IPS-NIHi7 (cell line): ENCODE measurements around the gene DAO.

Experiments
- DNase-seq: peaks from one replicate; pipeline ENCODE4 v3.0.0; 2012; ENCODE audit warnings: mixed read lengths; ENCODE audit errors: extremely low spot score

DAO gene

DNA sequence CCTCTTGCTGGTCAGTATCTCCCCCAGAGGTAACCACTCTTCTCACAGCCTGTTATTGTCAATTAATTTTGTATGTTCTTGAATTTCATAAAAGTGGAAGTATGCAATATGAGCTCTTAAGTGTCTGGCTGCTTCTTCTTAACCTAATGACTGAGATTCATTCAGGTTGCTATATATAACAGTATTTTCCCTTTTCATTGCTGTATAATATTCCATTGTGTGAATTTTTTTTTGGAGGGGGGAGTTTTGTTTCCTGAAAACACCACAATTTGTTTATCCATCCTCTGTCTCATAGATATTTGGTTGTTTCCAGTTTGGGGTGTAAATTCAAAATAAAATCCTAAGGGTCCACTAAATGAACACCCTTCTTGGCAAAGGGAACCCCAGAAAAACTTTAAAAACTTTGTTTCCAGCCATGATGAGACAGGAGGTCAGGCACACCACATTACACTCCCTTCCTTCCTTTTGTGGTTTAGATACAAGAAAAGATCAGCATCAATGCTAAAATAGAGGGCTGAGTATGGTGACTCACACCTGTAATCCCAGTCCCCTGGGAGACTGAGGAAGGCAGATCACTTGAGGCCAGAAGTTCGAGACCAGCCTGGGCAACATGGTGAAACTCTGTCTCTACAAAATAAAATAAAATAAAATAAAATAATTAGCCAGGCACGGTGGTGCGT is 4.1 kb upstream of the DAO start:
- DNase-seq: no peak

DNA sequence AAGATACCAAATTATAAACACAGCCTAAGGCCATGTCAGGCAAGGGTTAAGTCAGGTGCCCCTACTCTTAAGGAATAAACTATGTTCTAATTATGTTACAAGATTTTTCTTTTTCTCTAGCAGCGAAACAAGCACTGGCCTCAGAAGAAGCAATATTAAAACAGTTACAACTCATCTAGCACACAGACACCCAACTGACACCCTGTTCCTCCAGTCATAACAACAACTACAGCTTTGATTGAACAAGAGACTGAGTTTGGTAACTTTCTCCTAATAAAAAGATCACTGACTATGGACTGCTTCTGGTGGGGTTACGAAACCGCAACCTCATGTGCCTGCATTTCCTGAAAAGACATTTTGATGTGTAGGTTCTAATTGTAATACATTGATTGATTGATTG is 3.3 kb upstream of the DAO start:
- DNase-seq: no peak

DNA sequence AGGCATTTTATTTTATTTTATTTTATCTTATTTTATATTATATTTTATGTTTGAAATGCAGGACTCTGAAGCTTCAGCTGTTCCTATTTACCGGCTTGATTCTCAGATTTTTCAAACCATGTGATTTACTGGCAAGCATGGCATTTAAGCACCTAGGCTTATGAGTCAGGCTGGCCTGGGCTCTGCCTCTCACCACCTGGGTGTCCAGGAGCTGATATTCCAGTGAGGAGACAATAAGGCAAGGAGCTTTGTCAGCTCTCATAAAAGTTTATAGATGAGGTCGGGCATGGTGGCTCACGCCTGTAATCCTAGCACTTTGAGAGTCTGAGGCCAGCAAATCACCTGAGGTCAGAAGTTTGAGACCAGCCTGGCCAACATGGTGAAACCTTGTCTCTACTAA is 2.1 kb downstream of the DAO start:
- DNase-seq: no peak

DNA sequence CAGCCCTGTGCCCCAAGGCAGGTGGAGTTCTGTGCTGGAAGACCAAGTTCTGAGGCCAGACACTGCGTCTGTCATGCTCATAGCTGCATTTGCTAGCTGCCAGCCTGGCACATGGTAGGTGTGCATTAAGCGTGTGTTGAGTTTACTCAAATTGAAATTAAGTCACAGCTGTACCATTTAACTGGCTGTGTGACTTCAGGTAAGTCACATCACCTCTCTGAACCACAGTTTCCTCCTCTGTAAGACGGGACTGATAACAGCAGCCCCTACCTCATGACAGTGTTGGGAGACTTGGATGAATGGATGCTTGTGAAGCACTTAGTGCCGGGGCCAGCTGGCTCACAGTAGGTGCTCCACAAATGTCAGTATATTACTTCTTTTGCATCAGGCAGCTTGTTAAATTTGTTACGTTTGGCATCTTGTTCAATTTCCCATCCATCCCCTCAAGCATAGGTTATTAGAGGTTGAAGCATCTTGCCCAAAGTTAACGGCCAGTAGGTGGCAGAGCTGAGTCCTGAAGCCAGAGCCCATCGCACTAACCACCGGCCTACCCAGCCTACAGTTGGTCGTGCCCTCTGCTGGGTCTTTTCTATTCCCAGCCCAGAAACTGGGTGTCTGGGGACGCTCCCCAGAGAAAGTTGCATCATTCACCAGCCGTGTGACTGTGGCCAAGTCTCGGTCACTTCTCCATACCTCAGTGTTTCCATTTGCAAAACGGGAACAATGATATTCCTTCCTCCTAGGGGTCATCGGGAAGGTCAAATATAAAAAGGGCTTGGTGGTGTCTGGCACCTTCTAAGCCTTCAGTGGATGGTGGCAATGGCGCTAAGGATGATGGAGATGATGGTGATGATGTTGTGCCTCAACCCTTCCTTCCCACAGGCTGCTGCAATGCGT is 4.5 kb downstream of the DAO start:
- peak; percentile 76 for DNase-seq

DNA sequence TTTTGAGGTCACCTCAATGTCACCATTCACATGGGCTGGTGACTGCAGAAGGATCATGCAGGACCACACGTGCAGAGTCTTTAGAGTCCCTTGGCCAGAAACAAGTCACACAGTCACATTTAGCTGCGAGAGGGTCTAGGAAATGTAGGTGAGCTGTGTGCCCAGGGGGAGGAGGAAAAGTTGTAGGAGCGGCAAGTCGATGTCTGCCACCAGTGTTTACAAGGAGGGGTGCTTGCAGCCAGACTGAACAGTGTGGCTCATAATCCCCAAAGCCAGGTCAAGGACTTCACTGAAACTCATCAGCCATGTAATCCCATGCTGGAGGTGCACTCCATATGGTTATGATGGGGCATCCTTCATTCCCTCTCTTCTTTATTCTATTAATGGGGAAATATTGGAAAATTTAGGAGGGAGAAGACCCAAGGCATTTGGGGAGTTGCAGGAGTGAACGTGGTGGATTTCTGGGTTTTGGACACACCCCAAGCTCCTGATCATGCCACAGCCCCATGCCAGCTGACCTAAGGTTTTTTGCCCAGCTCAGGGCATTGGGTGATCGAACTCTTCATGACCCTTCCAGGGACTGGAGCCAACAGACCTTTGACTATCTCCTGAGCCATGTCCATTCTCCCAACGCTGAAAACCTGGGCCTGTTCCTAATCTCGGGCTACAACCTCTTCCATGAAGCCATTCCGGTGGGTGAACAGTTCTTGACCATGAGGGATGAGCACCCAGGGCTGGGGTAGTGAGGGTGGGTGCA is 7.2 kb downstream of the DAO start:
- no peak for DNase-seq

DNA sequence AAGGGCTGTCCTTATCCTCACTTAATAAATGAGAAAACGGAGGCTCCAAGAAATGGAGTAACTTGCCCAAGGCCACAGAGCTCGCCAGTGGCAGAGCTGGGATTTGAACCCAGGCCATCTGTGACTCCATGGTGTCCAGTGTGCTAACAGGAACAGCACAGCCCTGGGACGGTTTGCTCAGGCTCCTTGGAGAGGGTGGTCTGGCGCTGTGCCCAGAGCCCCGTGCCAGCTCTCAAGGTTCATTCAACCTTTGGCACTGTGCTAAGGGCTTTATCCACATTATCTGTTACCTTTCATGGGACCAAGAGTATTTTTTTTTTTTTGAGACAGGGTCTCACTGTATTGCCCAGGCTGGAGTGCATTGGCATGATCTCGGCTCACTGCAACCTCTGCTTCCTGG is 8.1 kb downstream of the DAO start:
- no peak for DNase-seq

DNA sequence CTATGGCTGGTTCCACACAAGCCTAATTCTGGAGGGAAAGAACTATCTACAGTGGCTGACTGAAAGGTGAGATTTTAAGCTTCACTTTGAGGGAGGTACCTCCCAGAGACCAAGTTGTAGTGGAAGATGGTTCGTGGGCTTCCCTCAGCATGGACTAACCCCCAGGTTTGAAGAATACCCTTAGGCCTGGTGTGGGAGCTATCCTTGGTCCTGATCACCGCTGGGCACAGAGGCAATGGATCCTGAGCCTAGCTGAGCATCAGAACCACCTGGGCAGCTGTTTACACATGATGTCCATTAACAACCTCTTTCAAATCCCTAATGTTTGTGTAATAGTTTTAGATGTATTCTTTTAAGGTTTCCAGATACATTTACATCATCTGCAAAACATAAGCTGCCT is 10.3 kb downstream of the DAO start:
- peak; percentile 71 for DNase-seq

DNA sequence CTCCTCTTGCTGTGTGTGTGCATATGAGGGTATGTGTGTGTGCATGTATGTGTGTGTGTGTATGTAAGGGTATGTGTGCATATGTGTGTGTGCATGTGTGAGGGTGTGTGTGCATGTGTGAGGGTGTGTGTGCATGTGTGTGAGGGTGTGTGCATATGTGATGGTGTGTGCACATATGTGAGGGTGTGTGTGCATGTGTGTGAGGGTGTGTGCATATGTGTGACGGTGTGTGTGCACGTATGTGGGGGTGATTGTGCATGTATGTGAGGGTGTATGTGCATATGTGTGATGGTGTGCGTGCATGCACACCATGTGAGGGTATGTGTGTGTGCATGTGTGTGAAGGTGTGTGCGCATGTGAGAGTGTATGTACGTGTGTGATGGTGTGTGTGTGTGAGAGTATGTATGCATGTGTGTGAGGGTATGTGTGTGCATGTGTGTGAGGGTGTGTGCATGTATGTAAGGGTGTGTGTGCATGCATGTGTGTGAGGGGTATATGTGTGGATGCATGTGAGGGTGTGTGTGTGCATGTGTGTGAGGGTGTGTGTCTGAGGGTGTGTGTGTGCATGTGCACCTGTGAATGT is 15.4 kb downstream of the DAO start:
- no peak for DNase-seq

DNA sequence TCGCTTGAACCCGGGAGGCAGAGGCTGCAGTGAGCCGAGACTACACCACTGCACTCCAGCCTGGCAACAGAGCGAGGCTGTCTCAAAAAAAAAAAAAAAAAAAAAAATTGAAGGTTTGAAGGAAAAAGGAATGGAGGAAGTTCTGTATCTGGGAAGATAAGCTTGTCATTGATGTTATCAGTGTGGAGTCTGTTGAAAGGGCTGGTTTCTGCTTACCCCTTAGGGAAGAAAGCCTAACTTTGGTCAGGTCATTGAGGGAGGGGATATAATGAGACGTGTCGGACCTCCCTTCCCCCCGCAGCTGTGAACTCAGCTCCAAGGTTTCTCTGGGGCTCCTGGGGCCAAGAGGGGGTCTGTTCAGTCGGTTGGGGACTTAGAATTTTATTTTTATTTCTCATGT is 16.4 kb downstream of the DAO start:
- no peak for DNase-seq

DNA sequence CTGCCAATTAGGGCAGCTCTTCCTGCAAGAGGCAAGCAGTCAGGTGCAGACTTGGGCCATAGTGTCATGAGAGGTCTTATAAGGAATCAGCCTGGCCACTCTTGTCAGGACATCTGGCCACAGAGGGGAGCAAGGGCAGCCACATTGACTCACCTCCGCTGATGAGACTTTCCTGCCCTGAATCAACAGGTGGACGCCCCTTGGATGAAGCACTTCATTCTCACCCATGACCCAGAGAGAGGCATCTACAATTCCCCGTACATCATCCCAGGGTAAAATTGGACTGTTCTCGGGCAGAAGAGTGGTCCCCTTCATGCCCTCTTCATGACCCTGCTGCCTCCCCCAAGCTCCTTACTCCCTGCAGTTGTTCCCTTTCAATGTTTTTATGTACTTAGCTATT is 16.9 kb downstream of the DAO start:
- DNase-seq: no peak

DNA sequence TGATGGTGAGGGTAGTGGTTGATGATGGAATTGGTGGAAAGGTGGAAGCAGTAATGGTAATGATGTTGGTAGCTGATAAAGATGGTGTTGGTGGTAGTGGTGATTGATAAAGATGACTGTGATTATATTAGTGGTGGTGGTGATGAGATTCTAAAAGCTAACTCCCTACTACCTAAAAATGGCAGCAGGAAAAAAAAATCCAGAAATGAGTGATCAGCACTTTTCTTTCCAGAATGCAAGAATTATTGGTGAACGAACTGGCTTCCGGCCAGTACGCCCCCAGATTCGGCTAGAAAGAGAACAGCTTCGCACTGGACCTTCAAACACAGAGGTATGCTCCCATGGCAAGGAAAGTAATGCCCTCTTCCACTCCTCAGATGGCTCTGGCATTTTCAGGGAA is 19.3 kb downstream of the DAO start:
- no peak for DNase-seq

DNA sequence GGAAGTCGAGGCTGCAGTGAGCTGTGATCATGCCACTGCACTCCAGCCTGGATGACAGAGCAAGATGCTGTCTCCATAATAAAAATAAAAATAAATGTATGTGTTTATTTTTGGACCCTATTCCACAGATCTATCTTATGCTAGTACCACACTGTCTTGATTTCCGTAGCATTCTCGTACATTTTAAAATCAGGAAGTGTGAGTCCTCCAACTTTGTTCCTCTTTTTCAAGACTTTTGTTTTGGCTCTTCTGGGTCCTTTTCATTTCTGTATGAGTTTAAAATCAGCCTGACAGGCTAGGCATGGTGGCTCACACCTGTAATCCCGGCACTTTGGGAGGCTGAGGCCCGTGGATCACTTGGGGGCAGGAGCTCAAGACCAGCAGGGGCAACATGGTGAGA is 25.8 kb downstream of the DAO start:
- no peak for DNase-seq

DNA sequence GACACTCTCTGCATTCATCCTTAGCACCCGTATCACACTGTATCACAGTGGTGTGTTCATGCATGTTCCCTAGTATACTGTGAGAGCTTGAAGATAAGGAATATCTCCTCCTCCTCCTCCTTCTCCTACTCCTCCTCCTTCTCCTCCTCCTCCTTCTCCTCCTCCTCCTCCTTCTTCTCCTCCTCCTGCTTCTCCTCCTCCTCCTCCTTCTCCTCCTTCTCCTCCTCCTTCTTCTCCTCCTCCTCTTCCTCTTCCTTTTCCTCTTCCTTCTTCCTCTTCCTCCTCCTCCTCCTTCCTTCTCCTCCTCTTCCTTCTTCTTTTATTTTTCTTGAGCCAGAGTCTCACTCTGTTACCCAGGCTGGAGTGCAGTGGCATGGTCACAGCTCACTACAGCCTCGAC is 27.1 kb downstream of the DAO start:
- DNase-seq: no peak

DNA sequence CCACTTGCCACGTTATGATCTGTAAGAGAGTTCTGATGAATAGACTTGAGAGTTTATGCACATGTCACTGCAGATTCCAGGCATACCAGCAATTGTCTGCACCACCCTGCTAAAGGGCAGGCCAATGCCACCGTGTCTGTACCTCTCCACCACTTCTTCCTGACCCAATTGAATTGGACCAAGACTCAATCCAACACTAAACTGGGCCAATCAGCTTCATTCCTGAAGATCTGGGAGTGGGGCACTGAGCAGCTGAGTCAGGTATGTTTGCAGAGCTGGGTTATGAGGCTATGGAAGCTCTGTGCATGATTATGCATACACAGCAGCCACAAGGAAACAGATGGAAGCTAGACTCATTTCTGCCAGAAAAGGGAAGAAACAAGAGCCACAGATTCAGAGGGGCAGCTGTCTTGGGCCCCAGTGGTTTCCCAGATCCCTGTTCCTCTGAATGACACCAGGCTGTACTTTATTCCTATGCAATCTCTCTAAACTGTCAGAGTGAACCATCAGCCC is 28.0 kb downstream of the DAO start:
- DNase-seq: no peak

DNA sequence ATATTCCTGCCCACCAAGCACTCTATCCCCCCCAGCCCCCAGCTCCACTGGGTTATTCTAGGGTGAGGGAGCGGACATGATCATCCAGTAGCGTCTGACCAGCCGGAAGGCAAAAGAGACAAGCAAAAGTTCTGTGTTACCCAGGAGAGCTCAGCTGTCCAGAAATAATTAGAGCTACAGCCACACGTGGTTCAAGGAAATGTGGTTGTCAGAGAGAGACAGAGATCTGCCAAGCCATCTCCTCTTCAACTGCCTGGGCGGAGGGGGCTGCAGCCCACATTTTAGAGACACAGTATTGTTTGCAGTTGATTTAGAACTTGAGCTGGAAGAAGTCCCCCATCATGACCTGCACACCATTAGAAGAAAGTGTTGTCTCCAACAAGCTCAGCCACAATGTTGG is 30.4 kb downstream of the DAO start:
- no peak for DNase-seq

DNA sequence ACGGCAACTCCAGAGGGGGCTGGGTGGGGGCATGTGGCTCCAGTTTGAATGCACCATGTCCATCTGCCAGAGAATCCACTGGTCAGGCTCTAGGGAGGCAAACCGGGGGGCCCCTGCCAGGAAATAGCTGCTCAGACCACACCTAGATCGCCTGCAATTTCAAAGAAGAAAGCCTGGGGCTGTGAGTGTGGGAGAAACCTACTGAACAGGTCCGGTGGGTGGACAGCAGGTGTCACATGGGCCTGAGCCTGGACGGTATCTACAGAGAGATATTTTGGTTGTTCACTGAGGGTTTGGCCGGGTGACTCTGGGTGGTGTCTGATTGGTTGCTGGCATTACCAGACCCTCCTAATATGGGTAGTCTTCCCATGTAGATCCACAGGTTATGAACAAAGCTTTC is 32.0 kb downstream of the DAO start:
- no peak for DNase-seq

DNA sequence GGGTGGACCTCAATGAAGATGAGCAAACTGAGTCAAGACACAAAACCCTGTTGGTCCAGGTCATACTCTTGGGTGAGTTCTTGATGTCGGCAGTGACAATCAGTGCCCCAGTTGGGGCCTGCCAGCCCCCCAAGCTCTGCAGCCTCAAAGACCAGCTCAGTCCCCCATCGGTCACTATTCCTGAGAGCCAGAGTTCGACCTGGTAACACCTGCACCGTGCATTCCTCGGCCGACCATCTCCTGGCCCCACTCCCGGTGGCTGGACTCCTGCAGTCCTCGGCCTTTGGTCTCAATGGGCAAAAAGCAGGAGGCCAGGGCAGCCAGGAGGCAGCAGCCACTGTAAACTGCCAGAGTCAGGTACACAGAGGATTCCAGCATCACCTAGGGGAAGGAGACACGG is 32.5 kb downstream of the DAO start:
- DNase-seq: no peak

DNA sequence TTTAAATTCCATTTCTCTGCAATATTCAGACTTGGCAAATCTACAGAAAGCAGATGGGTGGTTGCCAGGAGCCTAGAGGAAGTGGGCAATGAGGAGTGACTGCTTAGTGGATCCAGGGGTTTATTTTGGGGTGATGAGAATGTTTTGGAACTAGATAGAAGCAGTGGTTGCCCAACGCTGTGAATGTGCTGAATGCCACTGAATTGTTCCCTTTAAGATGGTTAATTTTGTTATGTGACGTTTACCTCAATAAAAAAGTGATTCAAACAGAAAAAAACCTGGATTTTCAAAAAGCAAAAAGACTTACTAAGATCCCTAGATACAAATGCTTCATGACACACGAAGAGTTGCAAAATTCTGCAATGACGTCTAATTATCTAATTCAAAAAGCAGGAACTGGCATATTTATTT is 34.2 kb downstream of the DAO start:
- no peak for DNase-seq

DNA sequence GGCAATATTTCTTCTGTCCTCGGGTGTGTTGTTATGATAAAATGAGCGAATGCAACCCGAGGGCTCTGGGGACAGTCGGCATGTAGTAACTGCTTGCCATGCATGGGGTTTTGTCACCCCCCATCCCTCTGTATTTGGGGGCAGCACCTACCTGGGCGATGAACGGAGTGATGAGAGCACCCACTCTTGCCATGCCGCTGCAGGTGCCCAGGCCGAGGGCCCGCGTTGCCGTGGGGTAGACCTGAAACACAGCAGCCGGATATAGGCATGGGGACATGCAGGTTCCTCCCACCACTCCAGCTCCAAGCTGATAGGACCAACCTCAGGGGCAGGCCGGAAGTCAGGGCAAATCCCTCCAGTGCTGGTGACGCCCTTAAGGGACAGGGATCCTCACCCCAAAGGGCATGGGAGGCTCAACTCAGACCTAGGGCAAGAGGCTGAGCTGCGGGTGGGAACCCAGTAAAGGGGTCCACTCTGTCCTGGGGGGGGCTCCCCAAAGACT is 35.8 kb downstream of the DAO start:
- no peak for DNase-seq

DNA sequence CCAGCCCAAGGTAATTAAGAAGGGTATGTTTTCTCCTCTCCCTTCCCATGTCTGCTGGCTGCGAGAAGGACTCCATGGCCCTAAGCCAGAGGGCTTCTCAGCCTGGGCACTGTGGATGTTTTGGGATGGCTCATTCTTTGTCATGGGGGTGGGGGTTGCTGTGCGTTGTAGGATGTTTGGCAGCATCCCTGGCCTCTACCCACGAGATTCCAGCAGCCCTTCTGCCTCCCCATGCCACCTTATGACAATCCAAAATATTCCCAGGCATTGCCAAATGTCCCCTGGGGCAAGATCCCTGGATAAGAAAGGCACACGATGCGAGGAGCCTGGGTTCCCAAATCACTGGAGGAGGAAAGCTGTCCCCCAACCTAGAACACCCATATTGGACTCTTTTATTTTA is 36.4 kb downstream of the DAO start:
- DNase-seq: no peak

DNA sequence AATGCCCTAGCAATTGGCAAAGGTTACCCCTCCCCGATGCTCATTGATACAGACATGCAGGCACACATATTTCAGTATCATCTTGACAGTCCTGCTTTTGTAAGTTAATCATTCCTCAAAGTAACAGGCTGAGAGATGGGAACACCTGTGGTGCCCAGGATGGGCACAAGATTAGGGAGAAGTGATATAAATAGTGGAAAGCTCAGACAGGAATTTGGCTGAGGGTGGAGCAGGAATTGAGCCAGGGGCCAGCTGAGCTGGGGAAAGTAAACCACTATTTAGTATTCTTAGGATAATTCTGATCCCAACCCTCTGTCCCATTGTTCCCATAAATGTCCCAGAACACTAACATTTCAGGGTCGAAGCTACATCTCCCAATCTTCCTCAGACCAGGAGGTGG is 38.3 kb downstream of the DAO start:
- DNase-seq: no peak
